OCI-LY3 (cell line): Measurements from ENCODE around the gene NR2F1.

ENCODE experiments used
- H2AFZ ChIP-seq: fragments of 200-600, 300-600 bp; shearing (Covaris generic); 2 replicates; pipeline ENCODE4 v1.6.0; 2014; ENCODE audit warnings: antibody characterized with exemption, low read depth, low read length
- H3K27ac ChIP-seq: fragments of 200-600, 300-600 bp; sonication (generic); 2 replicates; pipeline ENCODE4 v1.5.1; 2014; ENCODE audit warnings: mild to moderate bottlenecking, low read length, moderate library complexity, mixed read lengths
- H3K27me3 ChIP-seq: fragments of 200-600, 300-600 bp; sonication (generic); 2 replicates; pipeline ENCODE4 v1.6.1; 2014; ENCODE audit warnings: low read depth, low read length, mixed read lengths
- H3K36me3 ChIP-seq: fragments of 200-600, 300-600 bp; sonication (generic); replicated peaks from 2 replicates; pipeline ENCODE3; 2014; ENCODE audit warnings: low read depth, low read length, mixed read lengths
- H3K4me1 ChIP-seq: fragments of 300-600, 200-600 bp; sonication (generic); 2 replicates; pipeline ENCODE4 v1.6.1; 2014; ENCODE audit warnings: low read length, mixed read lengths
- H3K4me2 ChIP-seq: fragments of 200-600, 300-600 bp; sonication (generic); 2 replicates; pipeline ENCODE4 v1.6.1; 2014; ENCODE audit warnings: low read length, mixed read lengths
- H3K4me3 ChIP-seq: fragments of 300-600, 200-600 bp; sonication (generic); 2 replicates; pipeline ENCODE4 v1.5.1; 2014; ENCODE audit warnings: antibody characterized with exemption, mild to moderate bottlenecking, low read length, moderate library complexity
- H3K79me2 ChIP-seq: fragments of 300-600, 200-600 bp; shearing (Covaris generic); 2 replicates; pipeline ENCODE4 v1.6.1; 2014; ENCODE audit warnings: mild to moderate bottlenecking, low read length, mixed read lengths
- H3K9ac ChIP-seq: fragments of 300-600, 200-600 bp; shearing (Covaris generic); 2 replicates; pipeline ENCODE4 v1.6.0; 2014; ENCODE audit warnings: mild to moderate bottlenecking, low read length, moderate library complexity
- H3K9me3 ChIP-seq: fragments of 200-600, 300-600 bp; shearing (Covaris generic); 2 replicates; pipeline ENCODE4 v1.6.1; 2014; ENCODE audit warnings: low read length, mixed read lengths; ENCODE audit not compliant: insufficient read depth
- H4K20me1 ChIP-seq: fragments of 200-600, 300-600 bp; sonication (generic); 2 replicates; pipeline ENCODE4 v1.6.1; 2016; ENCODE audit warnings: low read length, mixed read lengths; ENCODE audit not compliant: insufficient read depth
- CTCF ChIP-seq: fragments of 200-600, 300-600 bp; sonication (generic); IDR thresholded peaks from 2 replicates; pipeline ENCODE4 v1.5.1; 2014; ENCODE audit warnings: antibody characterized with exemption, low read length, low read depth
- EZH2phosphoT487 ChIP-seq: fragments of 200-600 bp; shearing (Covaris generic); IDR thresholded peaks from 2 replicates; pipeline ENCODE4 v1.6.1; 2018; ENCODE audit warnings: antibody characterized with exemption, mixed run types, low read depth

Gene NR2F1

GRCh38 chr5:93598091-93599000, 15.3 kb downstream of the NR2F1 start:
- Histone ChIP-seq H3K27me3 (no peaks in the 10 kb centered on the region), H2AFZ (no peak overlapping the region), H3K36me3 (no peaks in the 10 kb centered on the region), H3K4me2 (no peak overlapping the region), H3K27ac (no peak overlapping the region), H3K4me1 (no peaks in the 10 kb centered on the region), H3K9me3 (no peaks in the 10 kb centered on the region), H3K4me3 (no peak overlapping the region), H4K20me1 (no peaks in the 10 kb centered on the region), H3K9ac (no peak overlapping the region), H3K79me2 (no peaks in the 10 kb centered on the region)
- TF ChIP-seq CTCF (no peak), EZH2phosphoT487 (no peak)

GRCh38 chr5:93599001-93599379, 16.0 kb downstream of the NR2F1 start:
- H3K27ac ChIP-seq, result no peak overlapping the region
- H3K4me1 ChIP-seq, result no peaks in the 10 kb centered on the region
- H2AFZ ChIP-seq, result no peak overlapping the region
- H3K9ac ChIP-seq, result no peak overlapping the region
- no peaks in the 10 kb centered on the region for H3K36me3 ChIP-seq
- H3K27me3 ChIP-seq, result no peaks in the 10 kb centered on the region
- no peak overlapping the region for H3K4me3 ChIP-seq
- H3K79me2 ChIP-seq, result no peaks in the 10 kb centered on the region
- H3K9me3 ChIP-seq, result no peaks in the 10 kb centered on the region
- H4K20me1 ChIP-seq, result no peaks in the 10 kb centered on the region
- no peak overlapping the region for H3K4me2 ChIP-seq
- TF ChIP-seq EZH2phosphoT487 (no peak), CTCF (no peak)

GRCh38 chr5:93599399-93600120, 16.5 kb downstream of the NR2F1 start:
- no peaks in the 10 kb centered on the region for H3K27me3 ChIP-seq
- H2AFZ ChIP-seq, result no peak overlapping the region
- H3K4me3 ChIP-seq, result no peak overlapping the region
- H3K4me2 ChIP-seq, result no peak overlapping the region
- H3K36me3 ChIP-seq, result no peaks in the 10 kb centered on the region
- no peaks in the 10 kb centered on the region for H4K20me1 ChIP-seq
- TF ChIP-seq EZH2phosphoT487, result no peak
- no peak for TF ChIP-seq CTCF
- H3K9ac ChIP-seq, result no peak overlapping the region
- H3K4me1 ChIP-seq, result no peaks in the 10 kb centered on the region
- no peaks in the 10 kb centered on the region for H3K9me3 ChIP-seq
- no peak overlapping the region for H3K27ac ChIP-seq
- H3K79me2 ChIP-seq, result no peaks in the 10 kb centered on the region

- Histone ChIP-seq H4K20me1 (no peaks in the 10 kb centered on the region), H3K9ac (no peak overlapping the region), H3K27me3 (no peaks in the 10 kb centered on the region), H3K4me2 (no peak overlapping the region), H3K27ac (no peak overlapping the region), H3K4me3 (no peak overlapping the region), H3K4me1 (no peaks in the 10 kb centered on the region), H2AFZ (no peak overlapping the region), H3K36me3 (no peaks in the 10 kb centered on the region), H3K9me3 (no peaks in the 10 kb centered on the region), H3K79me2 (no peaks in the 10 kb centered on the region)
- TF ChIP-seq CTCF (no peak), EZH2phosphoT487 (no peak)
Measured at GRCh38 chr5:93600409-93601070, 17.5 kb downstream of the NR2F1 start.
